NT2/D1 (cell line): ENCODE results near the gene BZW1.

Source experiments
- SUZ12 ChIP-seq: IDR thresholded peaks from 2 replicates; pipeline ENCODE4 v1.6.1; 2011; ENCODE audit not compliant: insufficient read length, insufficient read depth; ENCODE audit errors: extremely low read depth
- YY1 ChIP-seq: IDR thresholded peaks from 2 replicates; pipeline ENCODE4 v1.6.1; 2011; ENCODE audit not compliant: insufficient read length, insufficient read depth
- ZNF274 ChIP-seq: IDR thresholded peaks from 2 replicates; pipeline ENCODE4 v1.6.1; 2011; ENCODE audit warnings: mild to moderate bottlenecking, low read depth, low read length

DNA sequence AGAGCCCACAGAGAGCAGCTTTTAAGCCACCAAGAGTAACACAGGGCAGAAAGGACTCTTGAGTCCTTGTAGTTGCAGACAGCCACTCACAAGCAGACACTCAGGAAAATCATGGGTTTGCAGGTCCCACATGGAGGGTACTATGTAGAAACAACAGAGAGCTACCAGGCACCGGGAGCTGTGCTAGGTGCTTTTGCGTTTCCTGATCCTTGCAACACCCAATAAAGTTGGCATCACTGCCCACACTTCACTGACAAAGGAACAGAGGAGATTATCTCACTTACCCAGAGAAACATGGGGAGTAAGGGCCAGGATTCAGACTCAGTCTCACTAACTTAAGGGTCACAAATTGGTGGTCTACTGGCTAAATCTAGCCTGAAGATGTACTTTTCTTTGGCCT is 32.5 kb upstream of the BZW1 start:
- TF ChIP-seq ZNF274 (no peak), YY1 (no peak), SUZ12 (no peak)
